Sigmoid colon (tissue), 7 donors: ENCODE measurements around the gene FAM50A. TPM values are rescaled to one million over a fixed set of nuclear protein-coding genes. Genes with fewer than 3 reads are reported as not detected.

Experiments used
- DNase-seq: peaks from one replicate; pipeline ENCODE4 v3.0.0-alpha.2; 2019
- H3K27ac ChIP-seq, 4 donors: fragments of 200-600 bp; sonication (generic); one replicate each; pipeline ENCODE4 v1.5.1; 2016 to 2019; ENCODE audit warnings: mild to moderate bottlenecking in 1 of 4
- H3K27me3 ChIP-seq, 3 donors: fragments of 200-600 bp; sonication (generic); one replicate each; pipeline ENCODE4 v1.5.1; 2019; ENCODE audit warnings: mild to moderate bottlenecking in 1 of 3
- H3K36me3 ChIP-seq, 4 donors: fragments of 200-600 bp; sonication (generic); one replicate each; pipeline ENCODE4 v1.5.1; 2016 to 2019
- H3K4me1 ChIP-seq, 4 donors: fragments of 200-600 bp; sonication (generic); one replicate each; pipeline ENCODE4 v1.5.1; 2017 to 2019
- H3K4me3 ChIP-seq, 4 donors: fragments of 200-600 bp; sonication (generic); one replicate each; pipeline ENCODE4 v1.5.1; 2017 to 2019; ENCODE audit warnings: mild to moderate bottlenecking in 2 of 4, moderate library complexity in 1 of 4
- H3K9me3 ChIP-seq, 4 donors: fragments of 200-600 bp in 3 of 4; sonication (generic) in 3 of 4; one replicate each; pipeline versions ENCODE4 v1.5.1 to v1.6.1; 2013 to 2019
- EP300 ChIP-seq, 4 donors: sonication (generic); formaldehyde crosslinking; IDR thresholded peaks; one replicate each; pipeline ENCODE4 v1.6.1; 2017; ENCODE audit warnings: antibody characterized with exemption in 4 of 4
- POLR2A ChIP-seq, 2 donors: fragments of 450-650 bp; IDR thresholded peaks; one replicate each; pipeline ENCODE4 v1.6.1; 2016; ENCODE audit warnings: antibody characterized with exemption in 2 of 2, mild to moderate bottlenecking in 2 of 2, moderate library complexity in 2 of 2
- POLR2AphosphoS5 ChIP-seq, 4 donors: sonication (generic); formaldehyde crosslinking; IDR thresholded peaks; one replicate each; pipeline ENCODE4 v1.6.1; 2017; ENCODE audit warnings: antibody characterized with exemption in 4 of 4
- WGBS, 2 donors: extraction: QIAGEN DNeasy Blood & Tissue Kit; methylation state at CpG; one replicate each; pipeline ENCODE4 v1.1.7; 2013; 5-methylcytosine and 5-hydroxymethylcytosine counted together
- intact Hi-C: fragments of 100-400 bp; cut with DNase I; formaldehyde crosslinking; loops from one replicate; pipeline ENCODE4 v1.15.1; 2023
- polyA plus RNA-seq, 3 donors: library from polyadenylated mRNA; stranded (reverse); fragments of 200-250 nt; gene quantifications; one replicate each; pipeline ENCODE4 v1.2.3, GENCODE V29; 2013
- total RNA-seq, 4 donors: library from RNA; depleted of rRNA; stranded (reverse); fragments of >200 nt; gene quantifications; one replicate each; pipeline ENCODE4 v1.1.0, GENCODE V29; 2016
- TF ChIP-seq, protein P1 (sequence below), 4 experiments: fragments of 450-650 bp in 3 of 4; fragments of 200-600 bp in 1 of 4; IDR thresholded peaks; one replicate each; pipeline ENCODE4 v1.5.1; 2016 to 2019; ENCODE audit warnings: antibody characterized with exemption in 4 of 4, mild to moderate bottlenecking in 3 of 4, moderate library complexity in 2 of 4
- donor health status: healthy with polysubstance abuse.
- donor health status: Bipolar disorder and iron deficiency.
- donor health status: healthy.

The FAM50A gene
- total and polyA plus RNA-seq, 7 donors = 40.5 to 85.1 (median 61.9) TPM

DNA sequence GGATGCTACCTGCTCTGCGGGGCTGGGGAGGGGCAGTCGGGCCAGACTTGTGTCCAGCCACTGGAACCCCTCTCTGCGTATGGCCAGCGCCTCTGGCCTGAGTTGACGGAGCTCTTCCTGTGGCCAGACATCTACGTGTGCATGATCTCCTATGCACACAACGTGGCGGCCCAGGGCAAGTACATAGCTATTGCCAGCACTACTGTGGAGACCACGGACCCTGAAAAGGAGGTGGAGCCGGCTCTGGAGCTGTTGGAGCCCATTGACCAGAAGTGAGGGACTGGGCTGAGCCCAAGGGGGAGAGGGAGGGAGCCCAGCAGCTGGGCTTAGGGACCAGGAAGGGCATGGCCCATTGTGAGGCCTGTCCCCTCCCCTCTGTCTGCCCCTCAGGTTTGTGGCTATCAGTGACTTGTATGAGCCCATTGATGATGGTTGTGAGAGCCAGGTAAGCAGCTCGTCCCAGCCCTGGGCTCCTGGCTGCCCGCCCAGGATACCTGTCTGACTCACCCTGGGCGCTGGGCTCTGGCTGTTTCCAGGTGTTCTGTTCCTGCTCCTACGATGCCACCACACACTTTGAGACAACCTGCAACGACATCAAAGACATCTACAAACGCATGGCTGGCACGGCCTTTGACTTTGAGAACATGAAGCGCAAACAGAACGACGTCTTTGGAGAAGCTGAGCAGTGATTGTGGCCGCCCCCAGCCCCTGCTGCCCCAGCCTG, 1.8 kb upstream of the FAM50A start:
- 74 to 83% methylated on average over 21 of the region's 21 CpGs for WGBS, 2 donors
- Histone ChIP-seq H3K9me3 (no peaks in the 10 kb centered on the region), H3K27ac (no peak overlapping the region), H3K4me3 (no peak overlapping the region), H3K4me1 (peaks cover 0 to 43% (median 36%) of the 10 kb centered on the region in 4 donors), H3K36me3 (peaks cover 0 to 29% (median 19%) of the 10 kb centered on the region in 4 donors), H3K27me3 (no peaks in the 10 kb centered on the region)
- DNase-seq = no peak
- TF ChIP-seq, protein P1, sequence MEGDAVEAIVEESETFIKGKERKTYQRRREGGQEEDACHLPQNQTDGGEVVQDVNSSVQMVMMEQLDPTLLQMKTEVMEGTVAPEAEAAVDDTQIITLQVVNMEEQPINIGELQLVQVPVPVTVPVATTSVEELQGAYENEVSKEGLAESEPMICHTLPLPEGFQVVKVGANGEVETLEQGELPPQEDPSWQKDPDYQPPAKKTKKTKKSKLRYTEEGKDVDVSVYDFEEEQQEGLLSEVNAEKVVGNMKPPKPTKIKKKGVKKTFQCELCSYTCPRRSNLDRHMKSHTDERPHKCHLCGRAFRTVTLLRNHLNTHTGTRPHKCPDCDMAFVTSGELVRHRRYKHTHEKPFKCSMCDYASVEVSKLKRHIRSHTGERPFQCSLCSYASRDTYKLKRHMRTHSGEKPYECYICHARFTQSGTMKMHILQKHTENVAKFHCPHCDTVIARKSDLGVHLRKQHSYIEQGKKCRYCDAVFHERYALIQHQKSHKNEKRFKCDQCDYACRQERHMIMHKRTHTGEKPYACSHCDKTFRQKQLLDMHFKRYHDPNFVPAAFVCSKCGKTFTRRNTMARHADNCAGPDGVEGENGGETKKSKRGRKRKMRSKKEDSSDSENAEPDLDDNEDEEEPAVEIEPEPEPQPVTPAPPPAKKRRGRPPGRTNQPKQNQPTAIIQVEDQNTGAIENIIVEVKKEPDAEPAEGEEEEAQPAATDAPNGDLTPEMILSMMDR (IDR thresholded peaks at IDR 0.05) = no peak
- TF ChIP-seq POLR2AphosphoS5 (IDR thresholded peaks at IDR 0.05) (no peak), EP300 (IDR thresholded peaks at IDR 0.05) (no peak)
- intact Hi-C loops = no loop called here

- Histone ChIP-seq H3K4me3 (peak overlapping the region; percentile 10 to 62 (median 60)), H3K27me3 (no peaks in the 10 kb centered on the region), H3K36me3 (peaks cover under 1 to 39% (median 20%) of the 10 kb centered on the region in 4 donors), H3K27ac (peak overlapping the region; percentile 87 to 89 (median 88)), H3K4me1 (peaks cover 0 to 34% (median 28%) of the 10 kb centered on the region in 4 donors), H3K9me3 (no peaks in the 10 kb centered on the region)
- TF ChIP-seq POLR2AphosphoS5 (IDR thresholded peaks at IDR 0.05) = no peak
- TF ChIP-seq POLR2A (IDR thresholded peaks at IDR 0.05) = no peak
- no peak for TF ChIP-seq EP300 (IDR thresholded peaks at IDR 0.05)
- TF ChIP-seq, protein P1 (IDR thresholded peaks at IDR 0.05) = no peak
- 19 to 24% methylated on average over 10 of the region's 10 CpGs for WGBS, 2 donors
- intact Hi-C loops = no loop called here
- DNase-seq = no peak
Measured at GRCh38 chrX:154443479-154443910, 446 bp upstream of the FAM50A start.

DNA sequence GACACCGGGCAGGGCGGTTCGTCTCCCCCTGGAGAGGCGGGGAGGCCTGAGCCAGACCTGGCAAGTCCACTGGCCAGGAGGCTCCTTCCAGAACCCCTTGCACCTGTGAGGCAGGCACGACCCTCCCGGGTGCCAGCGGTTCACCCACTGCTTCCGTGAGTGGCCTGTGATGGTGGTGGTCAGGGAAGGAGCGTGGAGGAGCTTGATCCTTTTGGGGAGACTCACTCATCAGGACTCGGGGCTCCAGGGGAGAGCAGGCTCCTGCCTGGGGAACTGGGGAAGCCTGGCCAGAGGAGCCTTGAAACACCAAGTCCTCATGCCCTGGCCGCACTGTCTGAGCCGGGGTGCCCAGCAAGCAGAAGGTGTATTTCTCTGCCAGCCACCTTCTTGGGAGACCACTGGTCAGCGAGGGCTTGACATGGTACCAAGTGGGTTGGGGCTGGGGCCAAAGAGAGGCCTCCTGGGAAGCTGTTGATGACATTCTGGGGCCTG, 860 bp downstream of the FAM50A start:
- peaks cover 0 to 30% (median 19%) of the 10 kb centered on the region in 4 donors for H3K4me1 ChIP-seq
- 36 to 69% methylated on average over 13 of the region's 13 CpGs for WGBS, 2 donors
- TF ChIP-seq, protein P1 (IDR thresholded peaks at IDR 0.05) = no peak
- TF ChIP-seq POLR2A (IDR thresholded peaks at IDR 0.05) (no peak), POLR2AphosphoS5 (IDR thresholded peaks at IDR 0.05) (no peak), EP300 (IDR thresholded peaks at IDR 0.05) (no peak)
- no peak for DNase-seq
- H3K9me3 ChIP-seq = no peaks in the 10 kb centered on the region
- peak overlapping the region; percentile 87 to 89 (median 88) for H3K27ac ChIP-seq
- intact Hi-C loops = no loop called here
- no peaks in the 10 kb centered on the region for H3K27me3 ChIP-seq
- H3K4me3 ChIP-seq = peak overlapping the region; percentile 39 to 62 (median 60)
- H3K36me3 ChIP-seq = peaks cover 8 to 52% (median 28%) of the 10 kb centered on the region in 4 donors

DNA sequence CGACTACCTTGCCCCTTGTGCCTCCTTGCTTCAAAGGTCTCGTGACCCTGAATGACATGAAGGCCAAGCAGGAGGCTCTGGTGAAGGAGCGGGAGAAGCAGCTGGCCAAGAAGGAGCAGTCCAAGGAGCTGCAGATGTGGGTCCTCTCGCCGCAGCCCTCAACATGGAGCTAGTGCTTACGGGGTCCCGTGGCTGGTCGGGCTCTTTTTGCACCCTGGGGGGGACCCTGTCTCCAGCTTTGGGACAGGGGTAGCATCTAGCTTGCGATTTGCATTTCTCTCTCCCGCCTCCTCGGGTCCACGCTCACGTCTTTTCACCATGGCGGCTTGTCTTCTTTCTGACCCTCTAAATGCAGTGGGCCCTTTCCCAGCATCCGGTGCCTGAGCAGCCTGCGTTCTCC, 1.8 kb downstream of the FAM50A start:
- Histone ChIP-seq H3K36me3 (peaks cover 8 to 52% (median 26%) of the 10 kb centered on the region in 4 donors), H3K27me3 (no peaks in the 10 kb centered on the region), H3K9me3 (no peaks in the 10 kb centered on the region), H3K4me1 (peaks cover 0 to 30% (median 19%) of the 10 kb centered on the region in 4 donors), H3K27ac (no peak overlapping the region), H3K4me3 (no peak overlapping the region)
- 96 to 97% methylated on average over 16 of the region's 16 CpGs for WGBS, 2 donors
- DNase-seq = no peak
- intact Hi-C loops = no loop called here
- TF ChIP-seq POLR2A (IDR thresholded peaks at IDR 0.05) = no peak
- TF ChIP-seq POLR2AphosphoS5 (IDR thresholded peaks at IDR 0.05) = no peak
- TF ChIP-seq, protein P1 (IDR thresholded peaks at IDR 0.05) = no peak
- TF ChIP-seq EP300 (IDR thresholded peaks at IDR 0.05) = no peak
